Psoas muscle (tissue), 8 donors: Measurements from ENCODE around the gene ROBO1. TPM values are rescaled to one million over a fixed set of nuclear protein-coding genes. Genes with fewer than 3 reads are reported as not detected.

ENCODE experiments used
- ATAC-seq, 4 donors: fragments of 200-7000 bp; cut with Tn5 transposase; one replicate each; pipeline ENCODE4 v1.9.1; 2020; ENCODE audit warnings: moderate library complexity in 3 of 4, mild to moderate bottlenecking in 2 of 4
- DNase-seq, 2 donors: peaks; one replicate each; pipeline ENCODE4 v3.0.0-alpha.2; 2020
- H3K27ac ChIP-seq: fragments of 200-600 bp; one replicate; pipeline ENCODE4 v1.8.0; 2022
- H3K27me3 ChIP-seq, 3 donors: fragments of 200-600 bp in 1 of 3; one replicate each; pipeline versions ENCODE4 v1.6.1 to v1.8.0; 2013 to 2022; ENCODE audit warnings: low read length in 2 of 3, mild to moderate bottlenecking in 2 of 3, moderate library complexity in 1 of 3; ENCODE audit not compliant: insufficient read depth in 3 of 3
- H3K36me3 ChIP-seq, 2 donors: fragments of 200-600 bp in 1 of 2; one replicate each; pipeline versions ENCODE4 v1.6.1 to v1.8.0; 2013 to 2022; ENCODE audit warnings: low read depth in 1 of 2, mild to moderate bottlenecking in 1 of 2, moderate library complexity in 1 of 2; ENCODE audit not compliant: insufficient read depth in 1 of 2
- H3K4me1 ChIP-seq: fragments of 200-600 bp; one replicate; pipeline ENCODE4 v1.8.0; 2022
- H3K4me3 ChIP-seq: fragments of 200-600 bp; one replicate; pipeline ENCODE4 v1.8.0; 2022; ENCODE audit warnings: mild to moderate bottlenecking
- H3K9me3 ChIP-seq: fragments of 200-600 bp; one replicate; pipeline ENCODE4 v1.8.0; 2022
- CTCF ChIP-seq: fragments of 200-600 bp; IDR thresholded peaks from one replicate; pipeline ENCODE4 v1.8.0; 2022; ENCODE audit warnings: antibody characterized with exemption
- WGBS, 3 donors: extraction: QIAGEN DNeasy Blood & Tissue Kit; methylation state at CpG; one replicate each; pipeline versions ENCODE4 v1.1.6 to v1.1.7; 2013; 5-methylcytosine and 5-hydroxymethylcytosine counted together
- intact Hi-C, 2 donors: fragments of 100-400 bp; cut with DNase I; formaldehyde crosslinking; loops; one replicate each; pipeline versions ENCODE4 v1.11.0 to v1.14.2; 2022
- polyA plus RNA-seq, 3 donors: library from polyadenylated mRNA; stranded (reverse); fragments of 200-250 nt; gene quantifications; one replicate each; pipeline ENCODE4 v1.2.3, GENCODE V29; 2013
- total RNA-seq, 4 donors: library from RNA; stranded (reverse); fragmentation: NEBNext Ultra II Directional in 2 of 4; extraction: Animal tissue kit (Norgen Biotek cat#: 25700) in 2 of 4; gene quantifications; one replicate each; pipeline versions ENCODE4 v1.2.1 to v1.2.4, GENCODE V29; 2021 to 2023
- donor health status: healthy with polysubstance abuse.
- donor health status: DM: no; HTN: no; CAD: no; lungs with moderate emphysema.
- donor health status: Bipolar disorder and iron deficiency.
- donor health status: healthy.
- donor health status: DM: yes; HTN: yes; CAD: no.
- donor health status: DM: no; HTN: no; CAD: no.
- donor health status: DM: no; HTN: no; CAD: no.
- donor health status: DM: yes; HTN: yes; CAD: no.

Gene ROBO1
- total and polyA plus RNA-seq, 7 donors: 0.52 to 14.0 (median 4.9) TPM

GRCh38 chr3:78878789-78879188, 889.0 kb downstream of the ROBO1 start:
- intact Hi-C loops: no loop called here
- no peak overlapping the region for H3K4me3 ChIP-seq
- peaks cover 3% of the 10 kb centered on the region for H3K4me1 ChIP-seq
- H3K9me3 ChIP-seq: no peaks in the 10 kb centered on the region
- ATAC-seq (no peak), DNase-seq (no peak)
- no peaks in the 10 kb centered on the region for H3K27me3 ChIP-seq
- WGBS, 3 donors: 23 to 34% (median 26%) methylated on average over 1 of the region's 1 CpG
- H3K27ac ChIP-seq: no peak overlapping the region
- no peak for TF ChIP-seq CTCF
- H3K36me3 ChIP-seq: no peaks in the 10 kb centered on the region

GRCh38 chr3:78878011-78878410, 889.8 kb downstream of the ROBO1 start:
- WGBS, 3 donors: 84 to 94% (median 84%) methylated on average over 4 of the region's 4 CpGs
- no peak overlapping the region for H3K27ac ChIP-seq
- H3K4me3 ChIP-seq: no peak overlapping the region
- no peaks in the 10 kb centered on the region for H3K9me3 ChIP-seq
- peaks cover 3% of the 10 kb centered on the region for H3K4me1 ChIP-seq
- no peak for DNase-seq
- no peak for TF ChIP-seq CTCF
- no peak for ATAC-seq
- intact Hi-C loops: no loop called here
- H3K36me3 ChIP-seq: no peaks in the 10 kb centered on the region
- no peaks in the 10 kb centered on the region for H3K27me3 ChIP-seq

- Histone ChIP-seq H3K36me3 (no peaks in the 10 kb centered on the region), H3K4me3 (no peak overlapping the region), H3K9me3 (no peaks in the 10 kb centered on the region), H3K4me1 (peaks cover 3% of the 10 kb centered on the region), H3K27ac (no peak overlapping the region), H3K27me3 (no peaks in the 10 kb centered on the region)
- no peak for ATAC-seq
- no peak for DNase-seq
- TF ChIP-seq CTCF: no peak
- intact Hi-C loops: no loop called here
These were observed 891.9 kb downstream of the ROBO1 start for GRCh38 chr3:78875851-78876250.

GRCh38 chr3:78875436-78875835, 892.4 kb downstream of the ROBO1 start:
- DNase-seq (no peak), ATAC-seq (no peak)
- no peak for TF ChIP-seq CTCF
- H3K9me3 ChIP-seq: no peaks in the 10 kb centered on the region
- no peaks in the 10 kb centered on the region for H3K36me3 ChIP-seq
- intact Hi-C loops: no loop called here
- no peaks in the 10 kb centered on the region for H3K27me3 ChIP-seq
- WGBS, 3 donors: 42 to 54% (median 52%) methylated on average over 4 of the region's 4 CpGs
- no peak overlapping the region for H3K27ac ChIP-seq
- no peak overlapping the region for H3K4me3 ChIP-seq
- H3K4me1 ChIP-seq: peaks cover 3% of the 10 kb centered on the region

- Histone ChIP-seq H3K9me3 (no peaks in the 10 kb centered on the region), H3K4me1 (no peaks in the 10 kb centered on the region), H3K27ac (no peak overlapping the region), H3K36me3 (no peaks in the 10 kb centered on the region), H3K4me3 (no peak overlapping the region), H3K27me3 (no peaks in the 10 kb centered on the region)
- WGBS, 3 donors: 86 to 94% (median 90%) methylated on average over 2 of the region's 2 CpGs
- intact Hi-C loops: no loop called here
- DNase-seq (no peak), ATAC-seq (no peak)
- no peak for TF ChIP-seq CTCF
These were observed 894.2 kb downstream of the ROBO1 start for GRCh38 chr3:78873641-78874040.
